Endothelial cell of umbilical vein (primary cell): ENCODE data around the gene ELAC2. TPM values are rescaled to one million over a fixed set of nuclear protein-coding genes. Genes with fewer than 3 reads are reported as not detected.

Source experiments
- BruUV-seq: library from RNA; stranded (reverse); fragments of 400-500 nt; replicated peaks from 2 replicates; lab custom pipeline; 2021; lab: Mats Ljungman, UMichigan
- CTCF ChIA-PET: fragments of 300-600, 350-600 bp; sonication (Branson Sonifier 250); formaldehyde crosslinking; loops from one replicate; lab custom pipeline; 2021; ENCODE audit warnings: antibody characterized with exemption, inconsistent platforms; lab: Charles Lee
- POLR2A ChIA-PET: fragments of 300-600, 350-600 bp; sonication (Branson Sonifier 250); formaldehyde crosslinking; loops from one replicate; lab custom pipeline; 2021; ENCODE audit warnings: antibody characterized with exemption, inconsistent platforms; lab: Charles Lee
- DNase-seq: peaks from one replicate; pipeline ENCODE4 v3.0.0-alpha.2; 2011; ENCODE audit warnings: low read depth, low spot score
- FAIRE-seq: peaks from 2 replicates; lab custom pipeline; 2011; peaks lifted over from hg19 to GRCh38; lab: Jason Lieb, UNC
- H2AFZ ChIP-seq: 2 replicates; pipeline ENCODE4 v1.6.0; 2012; ENCODE audit warnings: low read depth, low read length, control low read depth, inconsistent platforms
- H3K27ac ChIP-seq: 2 replicates; pipeline ENCODE4 v1.5.1; 2011; ENCODE audit warnings: low read depth, mild to moderate bottlenecking, control low read depth, low read length, moderate library complexity; ENCODE audit not compliant: insufficient read depth
- H3K27me3 ChIP-seq, 2 experiments: 2 replicates each; pipeline versions ENCODE4 v1.6.0 to v1.6.1; 2011; ENCODE audit warnings: low read length in 2 of 2, mixed read lengths in 1 of 2; ENCODE audit not compliant: control insufficient read depth in 2 of 2, insufficient read depth in 2 of 2
- H3K36me3 ChIP-seq, 2 experiments: 2 replicates in 1 of 2; 3 replicates in 1 of 2; pipeline ENCODE4 v1.5.1; 2011; ENCODE audit warnings: low read length in 2 of 2, mild to moderate bottlenecking in 1 of 2, moderate library complexity in 1 of 2; ENCODE audit not compliant: control insufficient read depth in 2 of 2, insufficient read depth in 2 of 2; ENCODE audit errors: extremely low read depth in 1 of 2
- H3K4me1 ChIP-seq: 3 replicates; pipeline ENCODE4 v1.5.1; 2011; ENCODE audit warnings: mild to moderate bottlenecking, low read length; ENCODE audit not compliant: control insufficient read depth, insufficient read depth; ENCODE audit errors: extremely low read depth
- H3K4me2 ChIP-seq: 2 replicates; pipeline ENCODE4 v1.6.1; 2011; ENCODE audit warnings: low read length, control low read depth, mixed read lengths; ENCODE audit not compliant: insufficient read depth
- H3K4me3 ChIP-seq, 3 experiments: fragments of 200-600 bp in 1 of 3; sonication (generic), shearing (Covaris generic) in 1 of 3; replicated peaks in 1 of 3; 2 replicates each; pipeline ENCODE4 v1.5.1; 2011 to 2016; ENCODE audit warnings: control low read depth in 3 of 3, low read length in 3 of 3, mild to moderate bottlenecking in 2 of 3, inconsistent platforms in 1 of 3, low read depth in 1 of 3, moderate library complexity in 1 of 3; ENCODE audit not compliant: insufficient read depth in 1 of 3
- H3K79me2 ChIP-seq: 2 replicates; pipeline ENCODE4 v1.6.0; 2012; ENCODE audit warnings: low read length, inconsistent platforms; ENCODE audit not compliant: control insufficient read depth, insufficient read depth
- H3K9ac ChIP-seq: replicated peaks from 2 replicates; pipeline ENCODE3; 2011; ENCODE audit warnings: low read length, control low read depth; ENCODE audit not compliant: insufficient read depth; ENCODE audit errors: extremely low read depth
- H3K9me1 ChIP-seq: replicated peaks from 3 replicates; pipeline ENCODE4 v1.6.0; 2011; ENCODE audit warnings: mild to moderate bottlenecking, low read length; ENCODE audit not compliant: control insufficient read depth, insufficient read depth; ENCODE audit errors: extremely low read depth
- H3K9me3 ChIP-seq: replicated peaks from 2 replicates; pipeline ENCODE4 v1.5.1; 2012; ENCODE audit warnings: low read length, inconsistent platforms; ENCODE audit not compliant: control insufficient read depth, insufficient read depth
- H4K20me1 ChIP-seq: replicated peaks from 2 replicates; pipeline ENCODE3; 2011; ENCODE audit warnings: mild to moderate bottlenecking, low read length; ENCODE audit not compliant: control insufficient read depth, insufficient read depth; ENCODE audit errors: extremely low read depth
- EZH2 ChIP-seq: IDR thresholded peaks from 2 replicates; pipeline ENCODE4 v1.6.1; 2012; ENCODE audit warnings: borderline replicate concordance, low read depth, mild to moderate bottlenecking, moderate library complexity, low read length, inconsistent platforms; ENCODE audit not compliant: severe bottlenecking
- FOS ChIP-seq: IDR thresholded peaks from 2 replicates; pipeline ENCODE4 v1.6.1; 2011; ENCODE audit warnings: mild to moderate bottlenecking, low read length, moderate library complexity, borderline replicate concordance; ENCODE audit not compliant: insufficient read depth
- GATA2 ChIP-seq: IDR thresholded peaks from 2 replicates; pipeline ENCODE4 v1.7.0; 2011; ENCODE audit warnings: low read depth, mild to moderate bottlenecking, moderate library complexity, mixed read lengths, low read length; ENCODE audit not compliant: insufficient read length, insufficient read depth
- JUN ChIP-seq: IDR thresholded peaks from 2 replicates; pipeline ENCODE4 v1.6.1; 2011; ENCODE audit warnings: borderline replicate concordance, low read depth; ENCODE audit not compliant: insufficient read length, insufficient read depth
- MYC ChIP-seq: IDR thresholded peaks from one replicate; pipeline ENCODE4 v1.6.1; 2011; ENCODE audit warnings: mild to moderate bottlenecking, low read depth, low read length
- POLR2A ChIP-seq: IDR thresholded peaks from 2 replicates; pipeline ENCODE4 v1.6.1; 2012; ENCODE audit warnings: low read depth, mild to moderate bottlenecking, control low read depth, low read length
- POLR2AphosphoS5 ChIP-seq: IDR thresholded peaks from 2 replicates; pipeline ENCODE4 v1.6.1; 2012; ENCODE audit warnings: low read depth, mild to moderate bottlenecking, control low read depth, low read length, moderate library complexity; ENCODE audit not compliant: insufficient read depth
- dilution Hi-C: fragments of 300-500 bp; cut with MboI; formaldehyde crosslinking; loops from one replicate; pipeline ENCODE4 v1.15.0; 2019; ENCODE audit warnings: low sequenced_read_pairs; ENCODE audit not compliant: extremely low pct_ligation_motif_present
- intact Hi-C: fragments of 100-400 bp; cut with micrococcal nuclease; formaldehyde crosslinking; loops from one replicate; pipeline ENCODE4 v1.10.0; 2022
- polyA plus RNA-seq, 4 experiments: library from polyadenylated mRNA; depleted of rRNA in 3 of 4; stranded (reverse) in 3 of 4; unstranded in 1 of 4; fragments of >200 nt; gene quantifications; 2 replicates each; pipeline versions ENCODE4 v1.2.1 to v1.2.3, GENCODE V29; 2011 to 2012; ENCODE audit warnings: missing spikeins in 1 of 4
- total RNA-seq: library from RNA; stranded (reverse); gene quantifications from 2 replicates; pipeline ENCODE4 v1.2.3, GENCODE V29; 2021
- TF ChIP-seq, protein P1 (sequence below): IDR thresholded peaks from 2 replicates; pipeline ENCODE4 v1.6.1; 2011; ENCODE audit not compliant: insufficient read depth, insufficient read length
- TF ChIP-seq, protein P2 (sequence below), 2 donors: IDR thresholded peaks; 1 replicate in 1 of 2; 2 replicates in 1 of 2; pipeline ENCODE4 v1.5.1; 2011; ENCODE audit warnings: low read length in 2 of 2, mild to moderate bottlenecking in 2 of 2, moderate library complexity in 2 of 2, control low read depth in 1 of 2, inconsistent platforms in 1 of 2, low read depth in 1 of 2; ENCODE audit not compliant: insufficient read depth in 1 of 2; ENCODE audit errors: extremely low read depth in 1 of 2

ELAC2 gene
- total and polyA plus RNA-seq, 2 donors (not counting 3 experiments of a cell fraction or from before 2014, with no cell fraction given), result 64.8 to 75.9 TPM

DNA sequence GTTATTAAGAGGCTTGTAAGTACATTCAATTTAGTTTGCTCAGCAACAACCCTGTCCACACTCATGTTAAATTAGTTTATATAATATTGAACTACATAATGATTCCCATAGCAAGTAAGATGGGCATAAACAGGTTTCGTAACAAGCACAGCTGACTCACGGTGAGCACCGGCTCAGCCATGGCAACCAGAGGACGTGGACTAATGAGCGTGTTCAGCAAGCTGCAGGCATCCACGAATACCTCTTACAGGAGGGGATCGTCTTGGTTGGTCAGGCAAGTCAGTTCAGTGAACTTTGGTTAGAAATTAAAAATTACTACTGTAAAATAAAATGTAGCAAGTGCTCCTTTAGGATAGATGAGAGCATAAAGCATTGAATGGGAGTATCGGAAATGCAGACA lies 58.4 kb downstream of the ELAC2 start:
- BruUV-seq, result no TSS peak
- no peak overlapping the region for H2AFZ ChIP-seq
- no peaks in the 10 kb centered on the region for H3K9me1 ChIP-seq
- no peak overlapping the region for H3K4me2 ChIP-seq
- ChIA-PET POLR2A (no interaction called here), CTCF (no interaction called here)
- intact Hi-C loops, result loop anchor here (5.0 kb wide), 1 partner anchor 592 kb away; no protein-coding TSS in a partner anchor
- TF ChIP-seq, protein P1, sequence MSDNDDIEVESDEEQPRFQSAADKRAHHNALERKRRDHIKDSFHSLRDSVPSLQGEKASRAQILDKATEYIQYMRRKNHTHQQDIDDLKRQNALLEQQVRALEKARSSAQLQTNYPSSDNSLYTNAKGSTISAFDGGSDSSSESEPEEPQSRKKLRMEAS, result no peak
- H3K9me3 ChIP-seq, result no peaks in the 10 kb centered on the region
- H3K4me3 ChIP-seq, result no peak overlapping the region
- no peak overlapping the region for H3K27ac ChIP-seq
- H3K36me3 ChIP-seq, result no peaks in the 10 kb centered on the region
- H3K9ac ChIP-seq, result no peak overlapping the region
- DNase-seq (no peak), FAIRE-seq (no peak)
- H3K79me2 ChIP-seq, result no peaks in the 10 kb centered on the region
- H4K20me1 ChIP-seq, result no peaks in the 10 kb centered on the region
- dilution Hi-C loops, result loop anchor here (25.0 kb wide), 1 partner anchor 97 kb away; no protein-coding TSS in a partner anchor
- H3K27me3 ChIP-seq, result no peaks in the 10 kb centered on the region
- H3K4me1 ChIP-seq, result no peaks in the 10 kb centered on the region

DNA sequence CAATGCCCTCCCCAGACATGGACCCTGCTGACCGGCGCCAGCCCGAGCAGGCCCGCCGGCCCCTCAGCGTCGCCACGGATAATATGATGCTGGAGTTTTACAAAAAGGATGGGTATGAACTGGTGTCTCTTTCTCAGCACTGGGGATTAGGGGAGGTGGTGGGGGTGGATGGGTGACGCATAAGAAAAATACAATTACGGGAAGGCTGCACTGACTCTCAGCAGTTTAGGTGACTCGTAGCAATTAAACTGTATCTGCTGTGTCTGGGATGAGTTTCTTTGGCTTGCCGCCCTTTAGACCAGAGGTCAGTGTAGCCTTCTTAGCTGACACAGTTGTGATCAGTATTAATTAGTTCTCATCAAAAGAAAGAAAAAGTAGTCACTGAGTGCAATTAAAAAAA lies 59.0 kb downstream of the ELAC2 start:
- Histone ChIP-seq H3K27ac (no peak overlapping the region), H3K4me2 (no peak overlapping the region), H3K4me3 (no peak overlapping the region), H3K9me3 (no peaks in the 10 kb centered on the region), H3K9ac (no peak overlapping the region), H3K9me1 (no peaks in the 10 kb centered on the region), H3K36me3 (no peaks in the 10 kb centered on the region), H3K27me3 (no peaks in the 10 kb centered on the region), H4K20me1 (no peaks in the 10 kb centered on the region), H3K79me2 (no peaks in the 10 kb centered on the region), H3K4me1 (no peaks in the 10 kb centered on the region), H2AFZ (no peak overlapping the region)
- FAIRE-seq (no peak), DNase-seq (no peak)
- dilution Hi-C loops, result loop anchor here (25.0 kb wide), 1 partner anchor 96 kb away; no protein-coding TSS in a partner anchor
- BruUV-seq, result no TSS peak
- ChIA-PET CTCF (no interaction called here), POLR2A (no interaction called here)
- TF ChIP-seq MYC (no peak), POLR2A (no peak), POLR2AphosphoS5 (no peak), FOS (no peak), GATA2 (no peak), JUN (no peak), EZH2 (no peak)
- TF ChIP-seq, protein P2, sequence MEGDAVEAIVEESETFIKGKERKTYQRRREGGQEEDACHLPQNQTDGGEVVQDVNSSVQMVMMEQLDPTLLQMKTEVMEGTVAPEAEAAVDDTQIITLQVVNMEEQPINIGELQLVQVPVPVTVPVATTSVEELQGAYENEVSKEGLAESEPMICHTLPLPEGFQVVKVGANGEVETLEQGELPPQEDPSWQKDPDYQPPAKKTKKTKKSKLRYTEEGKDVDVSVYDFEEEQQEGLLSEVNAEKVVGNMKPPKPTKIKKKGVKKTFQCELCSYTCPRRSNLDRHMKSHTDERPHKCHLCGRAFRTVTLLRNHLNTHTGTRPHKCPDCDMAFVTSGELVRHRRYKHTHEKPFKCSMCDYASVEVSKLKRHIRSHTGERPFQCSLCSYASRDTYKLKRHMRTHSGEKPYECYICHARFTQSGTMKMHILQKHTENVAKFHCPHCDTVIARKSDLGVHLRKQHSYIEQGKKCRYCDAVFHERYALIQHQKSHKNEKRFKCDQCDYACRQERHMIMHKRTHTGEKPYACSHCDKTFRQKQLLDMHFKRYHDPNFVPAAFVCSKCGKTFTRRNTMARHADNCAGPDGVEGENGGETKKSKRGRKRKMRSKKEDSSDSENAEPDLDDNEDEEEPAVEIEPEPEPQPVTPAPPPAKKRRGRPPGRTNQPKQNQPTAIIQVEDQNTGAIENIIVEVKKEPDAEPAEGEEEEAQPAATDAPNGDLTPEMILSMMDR (IDR thresholded peaks at IDR 0.05; ENCODE audit: extremely low read depth in 1 of 2, insufficient read depth in 1 of 2, low read depth in 1 of 2, low read length in 2 of 2), result no peak
- TF ChIP-seq, protein P1, result no peak
- intact Hi-C loops, result loop anchor here (5.0 kb wide), 1 partner anchor 591 kb away; no protein-coding TSS in a partner anchor
